Suppressor macrophage (primary cell): ENCODE measurements around the gene MAPKAP1.
"Not testable (repeated sequence)": the region's sequence is repeated elsewhere in the genome, so short reads cannot be mapped to it uniquely, and the experiment has no call there.

Source experiments
- DNase-seq, 4 experiments: peaks; one replicate each; pipeline ENCODE4 v3.0.0-alpha.2; 2020 to 2022

The MAPKAP1 gene

GRCh38 chr9:125603478-125604021 lies 103.5 kb downstream of the MAPKAP1 start:
- no peak for DNase-seq

GRCh38 chr9:125601961-125602360 lies 105.0 kb downstream of the MAPKAP1 start:
- no peak for DNase-seq

- no peak for DNase-seq
Observed at GRCh38 chr9:125600194-125600593, 106.8 kb downstream of the MAPKAP1 start.

GRCh38 chr9:125594223-125594610 lies 112.8 kb downstream of the MAPKAP1 start:
- DNase-seq = no peak

- DNase-seq = peak; percentile 16 to 56 (median 42)
Observed at GRCh38 chr9:125593581-125594222, 113.3 kb downstream of the MAPKAP1 start.

GRCh38 chr9:125591888-125592287 lies 115.1 kb downstream of the MAPKAP1 start:
- DNase-seq = no peak

GRCh38 chr9:125591245-125591644 lies 115.8 kb downstream of the MAPKAP1 start:
- no peak for DNase-seq

- DNase-seq = no peak
Observed at GRCh38 chr9:125589287-125589686, 117.7 kb downstream of the MAPKAP1 start.

GRCh38 chr9:125587819-125588460 lies 119.1 kb downstream of the MAPKAP1 start:
- no peak for DNase-seq

- no peak for DNase-seq
Observed at GRCh38 chr9:125586172-125586511, 120.9 kb downstream of the MAPKAP1 start.

- no peak for DNase-seq
Observed at GRCh38 chr9:125585503-125586171, 121.4 kb downstream of the MAPKAP1 start.

- DNase-seq = no peak
Observed at GRCh38 chr9:125580701-125581286, 126.2 kb downstream of the MAPKAP1 start.

- DNase-seq = no peak
Observed at GRCh38 chr9:125579030-125579932, 127.7 kb downstream of the MAPKAP1 start.

GRCh38 chr9:125574126-125574877 lies 132.7 kb downstream of the MAPKAP1 start:
- DNase-seq = no peak

- DNase-seq = not testable (repeated sequence)
Observed at GRCh38 chr9:125572461-125572860, 134.5 kb downstream of the MAPKAP1 start.

GRCh38 chr9:125571824-125572223 lies 135.2 kb downstream of the MAPKAP1 start:
- not testable (repeated sequence) for DNase-seq

- no peak for DNase-seq
Observed at GRCh38 chr9:125570246-125570645, 136.8 kb downstream of the MAPKAP1 start.

GRCh38 chr9:125568621-125569020 lies 138.4 kb downstream of the MAPKAP1 start:
- no peak for DNase-seq

- not testable (repeated sequence) for DNase-seq
Observed at GRCh38 chr9:125566051-125566450, 141.0 kb downstream of the MAPKAP1 start.

GRCh38 chr9:125565126-125565525 lies 141.9 kb downstream of the MAPKAP1 start:
- no peak for DNase-seq

GRCh38 chr9:125564631-125565030 lies 142.4 kb downstream of the MAPKAP1 start:
- DNase-seq = no peak
